ENCODE data around the gene CATSPERD.

CATSPERD gene

GRCh38 chr19:5804516-5805461 is 84.4 kb downstream of the CATSPERD start, which contains the start of gene NRTN:
Gene NRTN (plus strand): TSS chr19:5805067. CDS start chr19:5824166, 19,099 bp downstream.
- no peak for DNase-seq (ENCODE audit: low spot score)

GRCh38 chr19:5805462-5806132 is 85.2 kb downstream of the CATSPERD start:
- DNase-seq (ENCODE audit: low spot score): no peak

- no peak for DNase-seq (ENCODE audit: low spot score)
Observed at GRCh38 chr19:5806133-5806489, 85.7 kb downstream of the CATSPERD start.

GRCh38 chr19:5806905-5807304 is 86.5 kb downstream of the CATSPERD start:
- no peak for DNase-seq (ENCODE audit: low spot score)

GRCh38 chr19:5808120-5808816 is 87.8 kb downstream of the CATSPERD start:
- no peak for DNase-seq (ENCODE audit: low spot score)

GRCh38 chr19:5809053-5809452 is 88.6 kb downstream of the CATSPERD start:
- no peak for DNase-seq (ENCODE audit: low spot score)

- no peak for DNase-seq (ENCODE audit: low spot score)
Observed at GRCh38 chr19:5809469-5809868, 89.0 kb downstream of the CATSPERD start.

- no peak for DNase-seq (ENCODE audit: low spot score)
Observed at GRCh38 chr19:5811117-5811516, 90.7 kb downstream of the CATSPERD start.

- no peak for DNase-seq (ENCODE audit: low spot score)
Observed at GRCh38 chr19:5814123-5814851, 93.8 kb downstream of the CATSPERD start.

- DNase-seq (ENCODE audit: low spot score): no peak
Observed at GRCh38 chr19:5814852-5815246, 94.4 kb downstream of the CATSPERD start.

- no peak for DNase-seq (ENCODE audit: low spot score)
Observed at GRCh38 chr19:5817218-5817617, 96.8 kb downstream of the CATSPERD start.

GRCh38 chr19:5818594-5818993 is 98.2 kb downstream of the CATSPERD start:
- no peak for DNase-seq (ENCODE audit: low spot score)

GRCh38 chr19:5820785-5821184 is 100.3 kb downstream of the CATSPERD start:
- DNase-seq (ENCODE audit: low spot score): no peak

GRCh38 chr19:5821521-5822180 is 101.2 kb downstream of the CATSPERD start:
- no peak for DNase-seq (ENCODE audit: low spot score)

- DNase-seq (ENCODE audit: low spot score): no peak
Observed at GRCh38 chr19:5822181-5822844, 101.9 kb downstream of the CATSPERD start.

- no peak for DNase-seq (ENCODE audit: low spot score)
Observed at GRCh38 chr19:5823579-5824281, 103.3 kb downstream of the CATSPERD start.

- no peak for DNase-seq (ENCODE audit: low spot score)
Observed at GRCh38 chr19:5824751-5825150, 104.3 kb downstream of the CATSPERD start.

GRCh38 chr19:5825178-5825577 is 104.7 kb downstream of the CATSPERD start:
- no peak for DNase-seq (ENCODE audit: low spot score)

GRCh38 chr19:5826531-5827341 is 106.3 kb downstream of the CATSPERD start:
- no peak for DNase-seq (ENCODE audit: low spot score)
